ENCODE measurements around the gene EPC1.

The EPC1 gene

DNA sequence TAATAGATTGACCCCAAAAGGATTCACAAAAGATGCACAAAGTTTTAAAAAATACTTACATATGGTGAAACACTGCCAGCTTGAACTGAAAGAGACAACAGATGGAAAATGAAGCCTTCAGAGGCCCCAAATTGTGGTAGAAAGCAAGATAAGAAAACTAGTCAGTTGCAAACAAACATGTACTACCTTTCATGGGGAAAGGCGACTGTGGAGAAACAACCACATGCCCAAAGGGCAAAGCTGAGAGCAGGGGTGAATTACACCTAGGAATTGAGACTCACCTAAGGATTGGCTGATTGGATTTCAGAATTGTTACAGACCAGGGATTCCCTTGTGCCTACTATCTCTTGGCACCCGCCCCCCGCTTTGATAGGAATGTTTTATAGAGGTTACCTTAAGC lies 13.1 kb downstream of the EPC1 start:
- no peak for DNase-seq

GRCh38 chr10:32332299-32332750 lies 14.6 kb downstream of the EPC1 start:
- peak; percentile 56 to 63 for DNase-seq

DNA sequence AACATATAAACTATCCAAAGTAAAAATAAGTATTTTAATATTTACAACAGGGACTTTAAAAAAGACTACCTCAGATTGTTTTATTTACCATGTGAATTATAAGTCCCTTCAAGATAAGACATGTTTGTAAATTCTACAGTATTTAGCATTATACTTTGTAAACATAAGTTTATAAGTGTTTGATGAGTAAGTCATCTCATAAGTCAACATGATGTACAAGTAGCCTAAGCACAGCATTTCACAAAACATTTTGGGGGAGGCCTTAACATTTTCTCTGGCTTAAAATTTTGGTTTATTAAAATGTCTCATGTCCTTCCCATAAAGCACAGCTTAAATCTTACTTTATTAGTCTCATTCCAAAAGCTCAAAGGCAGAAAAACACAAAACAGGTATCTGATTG lies 15.4 kb downstream of the EPC1 start:
- DNase-seq, result no peak

DNA sequence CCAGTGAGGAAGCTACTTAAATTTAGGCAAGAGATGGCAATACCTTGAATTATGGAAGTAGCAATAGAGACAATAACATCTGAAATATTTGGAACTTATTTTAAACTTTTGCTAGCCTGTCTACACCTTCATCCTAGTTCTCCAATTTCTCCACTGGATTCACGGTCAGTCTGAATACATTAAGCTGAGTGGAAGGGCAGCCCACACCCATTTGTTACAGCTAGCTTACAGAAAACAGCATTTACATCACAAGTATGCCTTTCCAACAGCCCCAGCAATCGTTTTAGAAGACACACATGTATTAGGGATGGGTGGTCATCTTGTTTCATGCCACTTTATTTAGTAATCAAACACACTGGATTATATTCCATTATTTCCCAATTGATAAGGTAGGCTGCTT lies 16.7 kb downstream of the EPC1 start:
- DNase-seq, result no peak

GRCh38 chr10:32329061-32329460 lies 17.9 kb downstream of the EPC1 start:
- DNase-seq, result no peak

- DNase-seq, result no peak
These were observed 18.5 kb downstream of the EPC1 start for GRCh38 chr10:32328499-32328898.

- DNase-seq, result no peak
These were observed 19.6 kb downstream of the EPC1 start for GRCh38 chr10:32327364-32327691.

- no peak for DNase-seq
These were observed 20.1 kb downstream of the EPC1 start for GRCh38 chr10:32326680-32327363.

- DNase-seq, result no peak
These were observed 20.8 kb downstream of the EPC1 start for GRCh38 chr10:32326119-32326518.

GRCh38 chr10:32323051-32323450 lies 23.9 kb downstream of the EPC1 start:
- no peak for DNase-seq

- no peak for DNase-seq
These were observed 25.8 kb downstream of the EPC1 start for GRCh38 chr10:32321016-32321631.

- DNase-seq, result peak in 1 of 2 donors; percentile 14
These were observed 28.5 kb downstream of the EPC1 start for GRCh38 chr10:32318476-32318896.

- no peak for DNase-seq
These were observed 29.1 kb downstream of the EPC1 start for GRCh38 chr10:32317795-32318357.

- DNase-seq, result no peak
These were observed 31.5 kb downstream of the EPC1 start for GRCh38 chr10:32315424-32315823.

DNA sequence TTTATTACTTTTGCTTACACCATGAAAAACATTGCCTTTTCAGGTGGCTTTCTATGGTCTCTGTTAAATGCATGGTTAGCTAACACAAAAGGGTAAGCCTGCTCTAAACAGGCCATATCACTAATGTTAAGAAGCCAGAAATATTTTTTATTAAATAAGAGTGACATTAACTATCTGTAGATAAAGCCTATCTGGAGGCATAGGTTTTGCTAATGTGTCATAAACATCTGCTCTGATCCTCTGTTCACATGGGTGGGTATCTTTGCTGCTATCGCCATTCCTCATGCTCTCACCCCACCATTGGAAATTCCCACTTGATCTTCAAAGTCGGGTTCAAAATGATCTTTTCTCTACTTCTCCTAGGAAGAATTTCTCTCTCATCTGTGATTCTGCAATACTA lies 32.4 kb downstream of the EPC1 start:
- DNase-seq, result no peak

- no peak for DNase-seq
These were observed 38.8 kb downstream of the EPC1 start for GRCh38 chr10:32308027-32308603.

DNA sequence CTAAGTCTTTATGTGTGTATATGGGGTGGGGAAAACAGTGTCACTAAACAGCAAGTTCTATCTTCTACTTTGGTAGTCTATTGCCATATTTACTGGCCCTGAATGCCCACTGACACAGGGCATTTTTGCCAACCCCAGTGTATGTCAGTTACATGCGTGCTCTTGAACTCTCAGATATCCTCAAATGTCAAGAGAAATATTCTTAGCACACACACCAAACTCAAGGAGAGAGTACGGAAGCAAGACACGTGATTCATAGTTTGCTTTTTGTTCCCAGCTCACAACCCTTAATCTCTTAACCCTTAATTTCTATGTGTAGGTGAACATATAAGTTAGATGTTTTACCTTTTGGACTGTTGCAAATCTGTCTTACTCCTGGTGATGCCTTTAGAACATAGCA lies 39.3 kb downstream of the EPC1 start:
- no peak for DNase-seq

GRCh38 chr10:32299354-32299980 lies 47.5 kb downstream of the EPC1 start:
- no peak for DNase-seq

DNA sequence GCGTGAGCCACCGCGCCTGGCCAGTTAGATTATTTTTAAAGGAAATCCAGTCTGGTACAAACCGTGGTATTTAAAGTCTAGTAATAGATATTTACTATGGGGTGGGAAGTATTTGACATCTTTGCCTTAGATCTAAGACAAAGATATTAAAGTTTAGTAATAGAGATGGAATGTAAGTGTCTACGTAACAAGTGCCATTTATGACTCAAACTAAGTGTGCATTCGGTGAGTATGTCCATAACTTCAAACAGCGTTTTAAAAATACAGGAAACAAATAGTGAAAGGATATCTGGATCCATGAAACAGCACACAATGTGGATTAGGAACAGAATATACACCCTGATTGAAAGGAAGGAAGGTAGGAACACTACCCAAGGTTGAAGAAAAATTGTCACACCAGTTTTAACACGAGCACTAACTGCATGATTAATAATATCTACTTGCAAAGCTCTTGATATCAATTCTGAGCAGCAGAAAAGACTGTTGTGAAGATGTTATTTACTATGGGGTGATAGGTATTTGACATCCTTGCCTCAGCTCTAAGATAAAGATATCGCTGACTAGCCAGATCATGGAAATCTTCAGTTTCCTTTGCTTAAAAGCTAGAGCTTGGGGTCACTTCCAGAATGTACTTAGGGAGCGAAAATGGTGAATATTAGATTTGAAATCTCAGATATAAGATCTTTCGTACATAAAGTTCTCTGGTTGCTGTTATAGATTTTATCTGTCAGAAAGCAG lies 48.7 kb downstream of the EPC1 start:
- DNase-seq, result no peak

- DNase-seq, result no peak
These were observed 51.9 kb downstream of the EPC1 start for GRCh38 chr10:32295027-32295426.

- no peak for DNase-seq
These were observed 53.4 kb downstream of the EPC1 start for GRCh38 chr10:32293581-32293980.

DNA sequence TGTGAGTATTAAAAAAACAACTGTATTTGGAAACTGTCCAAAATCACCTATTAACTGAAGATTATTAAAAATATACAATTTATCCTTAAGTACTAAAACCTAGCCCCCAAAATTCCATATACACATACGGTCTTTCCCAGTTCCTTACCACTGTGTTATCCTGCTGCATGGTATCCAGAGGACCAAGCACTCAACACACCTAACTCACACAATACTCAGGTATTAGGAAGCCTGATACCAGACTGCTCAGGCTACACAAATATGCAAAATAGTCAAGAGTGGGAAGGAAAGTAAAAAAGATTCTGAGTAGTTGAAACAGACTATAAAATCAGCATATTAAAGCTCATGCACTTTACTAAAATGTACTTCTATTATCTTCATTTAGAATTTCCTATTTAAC lies 67.2 kb downstream of the EPC1 start:
- no peak for DNase-seq

GRCh38 chr10:32273336-32273735 lies 73.6 kb downstream of the EPC1 start:
- no peak for DNase-seq

All from stimulated activated CD4-positive, alpha-beta T cell treated with anti-CD3 and anti-CD28 coated beads, Interleukin-2, amount 100 ng/mL, for 48 hours (primary cell).